ENCODE data around the gene STPG3. TPM values are rescaled to one million over a fixed set of nuclear protein-coding genes. Genes with fewer than 3 reads are reported as not detected.

Gene STPG3
- total and polyA plus RNA-seq, 2 of the 13 experiments (the other 11 are each of a cell fraction or from before 2014, with no cell fraction given), result not detected

GRCh38 chr9:137229903-137230704, 21.0 kb upstream of the STPG3 start (continued):
- peak; percentile 77 for TF ChIP-seq SAP130 (CRISPR knock-in tag; IDR thresholded peaks at IDR 0.05; ENCODE audit: low read depth)
- TF ChIP-seq ZEB1 (IDR thresholded peaks at IDR 0.05; ENCODE audit: insufficient replicate concordance, low read depth), result no peak
- peak; percentile 72 for TF ChIP-seq HDAC1 (CRISPR knock-in tag; IDR thresholded peaks at IDR 0.05)
- peak; percentile 72; the same call in 1 of the 2 replicates for TF ChIP-seq MXD4 (CRISPR knock-in tag; IDR thresholded peaks at IDR 0.05)
- peak; percentile 51 for TF ChIP-seq SP2 (CRISPR knock-in tag; IDR thresholded peaks at IDR 0.05)
- no peak for TF ChIP-seq ZNF335 (CRISPR knock-in tag; IDR thresholded peaks at IDR 0.05)
- peak; percentile 69 for TF ChIP-seq U2AF1 (optimal IDR thresholded peaks at IDR 0.05; ENCODE audit: low read depth, low read length)
- TF ChIP-seq KLF11 (CRISPR knock-in tag; IDR thresholded peaks at IDR 0.05), result no peak
- TF ChIP-seq MLX (CRISPR knock-in tag; IDR thresholded peaks at IDR 0.05), result peak; percentile 7; the same call in 1 of the 2 replicates
- TF ChIP-seq REPIN1 (CRISPR knock-in tag; IDR thresholded peaks at IDR 0.05; ENCODE audit: borderline replicate concordance, low read depth), result 0 out of 2 replicates have a peak, but pooled peaks have one; percentile 5
- peak; percentile 57; the same call in 1 of the 2 replicates for TF ChIP-seq SP4 (CRISPR knock-in tag; IDR thresholded peaks at IDR 0.05)
- peak; percentile 57 for TF ChIP-seq TAF15 (IDR thresholded peaks at IDR 0.05; ENCODE audit: low read depth, low read length, poor library complexity, severe bottlenecking)
- TF ChIP-seq TFDP2 (CRISPR knock-in tag; IDR thresholded peaks at IDR 0.05), result no peak
- 0 out of 2 replicates have a peak, but pooled peaks have one; percentile 60 for TF ChIP-seq ZNF607 (CRISPR knock-in tag; IDR thresholded peaks at IDR 0.05; ENCODE audit: borderline replicate concordance)
- TF ChIP-seq ZNF451 (CRISPR knock-in tag; IDR thresholded peaks at IDR 0.05), result peak; percentile 63; the same call in 1 of the 2 replicates
- TF ChIP-seq IRX3 (CRISPR knock-in tag; IDR thresholded peaks at IDR 0.05; ENCODE audit: borderline replicate concordance, low read depth), result no peak
- TF ChIP-seq KLF12 (CRISPR knock-in tag; IDR thresholded peaks at IDR 0.05; ENCODE audit: borderline replicate concordance), result no peak; the same call in 1 of the 2 replicates
- TF ChIP-seq ZBTB7B (CRISPR knock-in tag; IDR thresholded peaks at IDR 0.05), result peak; percentile 26; the same call in 1 of the 2 replicates
- peak; percentile 40; the same call in 1 of the 2 replicates for TF ChIP-seq ZBTB38 (CRISPR knock-in tag; IDR thresholded peaks at IDR 0.05)
- TF ChIP-seq ZNF713 (CRISPR knock-in tag; IDR thresholded peaks at IDR 0.05), result peak; percentile 35; the same call in 1 of the 2 replicates
- peak; percentile 48 for TF ChIP-seq ZNF770 (CRISPR knock-in tag; IDR thresholded peaks at IDR 0.05)
- TF ChIP-seq HOXA5 (CRISPR knock-in tag; IDR thresholded peaks at IDR 0.05), result no peak
- peak; percentile 76 for TF ChIP-seq KDM2A (CRISPR knock-in tag; IDR thresholded peaks at IDR 0.05; ENCODE audit: borderline replicate concordance, low read depth)
- peak; percentile 70 for TF ChIP-seq ZFX (CRISPR knock-in tag; IDR thresholded peaks at IDR 0.05; ENCODE audit: low read depth)
- TF ChIP-seq ZNF740 (CRISPR knock-in tag; IDR thresholded peaks at IDR 0.05), result peak; percentile 20; the same call in 1 of the 2 replicates

Data from HepG2 (cell line).